ENCODE data around the gene CYB5D1. TPM values are rescaled to one million over a fixed set of nuclear protein-coding genes. Genes with fewer than 3 reads are reported as not detected.

CYB5D1 gene
- total and polyA plus RNA-seq, 3 donors from 2014 or later = 9.9 to 12.8 (median 10.1) TPM

DNA sequence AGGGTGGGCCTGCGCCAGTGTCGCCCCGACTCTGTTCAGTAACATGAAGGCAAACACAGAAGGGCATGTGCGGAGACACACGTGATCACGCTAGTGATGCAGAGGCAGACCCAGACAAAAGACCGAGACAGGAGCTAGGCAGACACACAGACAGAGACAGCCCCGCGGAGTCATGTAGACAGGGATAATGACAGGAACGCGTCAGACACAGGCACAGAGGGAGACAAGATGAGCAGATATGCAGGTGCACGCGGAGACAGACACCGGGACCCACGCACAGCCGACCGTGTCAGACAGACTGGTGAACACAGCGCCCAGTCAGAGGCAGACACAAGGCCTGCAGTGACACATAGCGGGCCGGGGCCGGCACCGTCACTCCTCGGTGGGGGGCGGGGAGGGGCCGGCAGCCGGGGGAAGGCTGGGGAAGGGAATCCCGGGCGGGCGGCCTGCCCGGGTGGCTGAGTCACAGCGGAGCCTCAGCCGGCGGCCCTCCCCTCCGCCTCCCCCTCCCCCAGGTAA is 16.3 kb upstream of the CYB5D1 start:
- peak overlapping the region; percentile 77 to 97 for H3K4me3 ChIP-seq
- intact Hi-C loops (cut with DNase I; ENCODE audit: low total_unique reads) = loop anchor here (5.0 kb wide), 1 partner anchor 311 kb away; the partner anchor contains the start of gene PER1
- no peak for TF ChIP-seq CTCF (IDR thresholded peaks at IDR 0.05)
- TF ChIP-seq POLR2A (IDR thresholded peaks at IDR 0.05) = no peak
- DNase-seq = peak; percentile 83
- H3K36me3 ChIP-seq (ENCODE audit: low read depth, missing control alignments) = no peaks in the 10 kb centered on the region
- H3K9me3 ChIP-seq = no peaks in the 10 kb centered on the region
- no peaks in the 10 kb centered on the region for H3K27me3 ChIP-seq
- WGBS, 2 donors = 1 to 3% methylated on average over 25 to 30 of the region's 34 CpGs
- peak overlapping the region; percentile 97 for H3K27ac ChIP-seq
- peaks cover 52% of the 10 kb centered on the region for H3K4me1 ChIP-seq

DNA sequence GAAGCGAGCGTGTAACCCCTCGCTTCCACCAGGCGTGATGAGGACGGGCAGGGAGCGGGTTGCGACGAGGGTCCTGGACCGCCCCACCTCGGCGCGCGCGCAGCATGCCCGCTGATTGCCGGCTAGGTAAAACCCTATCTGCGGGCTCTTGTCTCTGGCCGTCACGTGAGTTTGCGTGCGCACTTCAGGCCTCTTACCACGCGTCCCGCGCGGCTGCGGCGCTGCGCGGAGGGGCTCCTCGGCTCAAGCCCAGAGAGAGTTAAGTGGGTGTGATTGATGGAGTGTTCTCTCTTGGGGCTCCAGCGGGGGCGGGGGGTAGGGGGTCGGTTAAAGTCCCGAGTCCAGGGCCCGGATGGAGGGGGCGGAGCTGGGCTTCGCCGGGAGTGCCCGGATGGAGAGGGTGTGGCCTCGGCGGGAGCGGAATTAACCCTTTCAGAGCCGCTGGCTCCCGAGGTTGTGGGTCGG is 15.9 kb upstream of the CYB5D1 start:
- peak overlapping the region; percentile 97 for H3K27ac ChIP-seq
- no peaks in the 10 kb centered on the region for H3K9me3 ChIP-seq
- peak; percentile 93 for DNase-seq
- H3K4me1 ChIP-seq = peaks cover 50% of the 10 kb centered on the region
- no peaks in the 10 kb centered on the region for H3K36me3 ChIP-seq (ENCODE audit: low read depth, missing control alignments)
- intact Hi-C loops (cut with DNase I; ENCODE audit: low total_unique reads) = loop anchor here (5.0 kb wide), 1 partner anchor 310 kb away; the partner anchor contains the start of gene PER1
- peak in 1 of 3 experiments; percentile 5 for TF ChIP-seq CTCF (IDR thresholded peaks at IDR 0.05)
- TF ChIP-seq POLR2A (IDR thresholded peaks at IDR 0.05) = no peak
- peak overlapping the region; percentile 77 to 97 for H3K4me3 ChIP-seq
- 0% methylated on average over 11 to 42 of the region's 46 CpGs for WGBS, 2 donors
- H3K27me3 ChIP-seq = no peaks in the 10 kb centered on the region

- WGBS, 2 donors = 0% methylated on average over 36 to 46 of the region's 47 CpGs
- Histone ChIP-seq H3K4me1 (peaks cover 43% of the 10 kb centered on the region), H3K27me3 (no peaks in the 10 kb centered on the region), H3K27ac (peak overlapping the region; percentile 97), H3K4me3 (peak overlapping the region; percentile 77 to 97), H3K36me3 (ENCODE audit: low read depth, missing control alignments) (no peaks in the 10 kb centered on the region), H3K9me3 (no peaks in the 10 kb centered on the region)
- peak; percentile 65 for DNase-seq
- no peak for TF ChIP-seq POLR2A (IDR thresholded peaks at IDR 0.05)
- TF ChIP-seq CTCF (IDR thresholded peaks at IDR 0.05) = no peak
- intact Hi-C loops (cut with DNase I; ENCODE audit: low total_unique reads) = loop anchor here (5.0 kb wide), 1 partner anchor 310 kb away; the partner anchor contains the start of gene PER1
These were observed 15.2 kb upstream of the CYB5D1 start for GRCh38 chr17:7842380-7843256.

GRCh38 chr17:7843257-7843535 is 14.6 kb upstream of the CYB5D1 start:
- TF ChIP-seq POLR2A (IDR thresholded peaks at IDR 0.05) (no peak), CTCF (IDR thresholded peaks at IDR 0.05) (no peak)
- no peak for DNase-seq
- H3K27ac ChIP-seq = peak overlapping the region; percentile 97
- H3K27me3 ChIP-seq = no peaks in the 10 kb centered on the region
- H3K9me3 ChIP-seq = no peaks in the 10 kb centered on the region
- no peaks in the 10 kb centered on the region for H3K36me3 ChIP-seq (ENCODE audit: low read depth, missing control alignments)
- intact Hi-C loops (cut with DNase I; ENCODE audit: low total_unique reads) = loop anchor here (5.0 kb wide), 1 partner anchor 309 kb away; the partner anchor contains the start of gene PER1
- peaks cover 41% of the 10 kb centered on the region for H3K4me1 ChIP-seq
- WGBS, 2 donors = 0 to 2% methylated on average over 11 to 17 of the region's 17 CpGs
- H3K4me3 ChIP-seq = peak overlapping the region; percentile 77 to 97
